Kidney epithelial cell (primary cell): ENCODE results near the gene FBXO17. TPM values are rescaled to one million over a fixed set of nuclear protein-coding genes. Genes with fewer than 3 reads are reported as not detected.

Experiments
- DNase-seq: peaks from one replicate; pipeline ENCODE4 v3.0.0-alpha.2; 2010; ENCODE audit warnings: low read depth
- H3K27me3 ChIP-seq: 2 replicates; pipeline ENCODE4 v1.6.0; 2011; ENCODE audit warnings: low read length; ENCODE audit not compliant: control insufficient read depth, insufficient read depth
- H3K36me3 ChIP-seq: 2 replicates; pipeline ENCODE4 v1.5.1; 2011; ENCODE audit warnings: low read length; ENCODE audit not compliant: control insufficient read depth, insufficient read depth
- H3K4me3 ChIP-seq: 2 replicates; pipeline ENCODE4 v1.5.1; 2011; ENCODE audit warnings: low read depth, mild to moderate bottlenecking, control low read depth, low read length
- total RNA-seq: library from RNA; depleted of rRNA; stranded (reverse); fragments of >200 nt; gene quantifications from 2 replicates; pipeline ENCODE4 v1.2.3, GENCODE V29; 2015
- TF ChIP-seq, protein P1 (sequence below): IDR thresholded peaks from 2 replicates; pipeline ENCODE4 v1.5.1; 2011; ENCODE audit warnings: mild to moderate bottlenecking, moderate library complexity, low read length, control low read depth, inconsistent platforms; ENCODE audit not compliant: insufficient read depth, poor library complexity, severe bottlenecking

The FBXO17 gene
- total RNA-seq, 1 donor from 2014 or later: 17.9 TPM

DNA sequence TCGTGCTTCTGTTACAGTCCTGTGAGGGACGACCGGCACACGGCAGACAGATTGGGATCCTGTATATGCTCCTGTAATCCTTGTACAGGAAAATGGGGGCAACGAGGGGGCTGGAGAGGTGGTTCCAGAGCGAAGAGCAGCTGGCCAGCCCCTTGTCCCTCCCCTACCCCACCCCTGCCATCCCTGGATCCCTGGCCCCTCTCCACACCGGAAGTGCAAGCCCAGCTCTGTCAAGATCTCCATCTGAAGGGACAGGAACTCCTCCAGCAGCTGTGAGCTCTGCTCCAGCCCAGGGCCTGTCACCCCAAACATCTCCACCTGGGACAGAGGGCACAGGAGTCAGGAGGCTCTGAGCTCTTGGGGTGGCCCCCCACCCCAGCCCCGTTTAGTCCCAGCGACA is 58.0 kb downstream of the FBXO17 start:
- Histone ChIP-seq H3K27me3 (peaks cover 3% of the 10 kb centered on the region), H3K4me3 (no peak overlapping the region), H3K36me3 (no peaks in the 10 kb centered on the region)
- TF ChIP-seq, protein P1, sequence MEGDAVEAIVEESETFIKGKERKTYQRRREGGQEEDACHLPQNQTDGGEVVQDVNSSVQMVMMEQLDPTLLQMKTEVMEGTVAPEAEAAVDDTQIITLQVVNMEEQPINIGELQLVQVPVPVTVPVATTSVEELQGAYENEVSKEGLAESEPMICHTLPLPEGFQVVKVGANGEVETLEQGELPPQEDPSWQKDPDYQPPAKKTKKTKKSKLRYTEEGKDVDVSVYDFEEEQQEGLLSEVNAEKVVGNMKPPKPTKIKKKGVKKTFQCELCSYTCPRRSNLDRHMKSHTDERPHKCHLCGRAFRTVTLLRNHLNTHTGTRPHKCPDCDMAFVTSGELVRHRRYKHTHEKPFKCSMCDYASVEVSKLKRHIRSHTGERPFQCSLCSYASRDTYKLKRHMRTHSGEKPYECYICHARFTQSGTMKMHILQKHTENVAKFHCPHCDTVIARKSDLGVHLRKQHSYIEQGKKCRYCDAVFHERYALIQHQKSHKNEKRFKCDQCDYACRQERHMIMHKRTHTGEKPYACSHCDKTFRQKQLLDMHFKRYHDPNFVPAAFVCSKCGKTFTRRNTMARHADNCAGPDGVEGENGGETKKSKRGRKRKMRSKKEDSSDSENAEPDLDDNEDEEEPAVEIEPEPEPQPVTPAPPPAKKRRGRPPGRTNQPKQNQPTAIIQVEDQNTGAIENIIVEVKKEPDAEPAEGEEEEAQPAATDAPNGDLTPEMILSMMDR: no peak
- DNase-seq: no peak

DNA sequence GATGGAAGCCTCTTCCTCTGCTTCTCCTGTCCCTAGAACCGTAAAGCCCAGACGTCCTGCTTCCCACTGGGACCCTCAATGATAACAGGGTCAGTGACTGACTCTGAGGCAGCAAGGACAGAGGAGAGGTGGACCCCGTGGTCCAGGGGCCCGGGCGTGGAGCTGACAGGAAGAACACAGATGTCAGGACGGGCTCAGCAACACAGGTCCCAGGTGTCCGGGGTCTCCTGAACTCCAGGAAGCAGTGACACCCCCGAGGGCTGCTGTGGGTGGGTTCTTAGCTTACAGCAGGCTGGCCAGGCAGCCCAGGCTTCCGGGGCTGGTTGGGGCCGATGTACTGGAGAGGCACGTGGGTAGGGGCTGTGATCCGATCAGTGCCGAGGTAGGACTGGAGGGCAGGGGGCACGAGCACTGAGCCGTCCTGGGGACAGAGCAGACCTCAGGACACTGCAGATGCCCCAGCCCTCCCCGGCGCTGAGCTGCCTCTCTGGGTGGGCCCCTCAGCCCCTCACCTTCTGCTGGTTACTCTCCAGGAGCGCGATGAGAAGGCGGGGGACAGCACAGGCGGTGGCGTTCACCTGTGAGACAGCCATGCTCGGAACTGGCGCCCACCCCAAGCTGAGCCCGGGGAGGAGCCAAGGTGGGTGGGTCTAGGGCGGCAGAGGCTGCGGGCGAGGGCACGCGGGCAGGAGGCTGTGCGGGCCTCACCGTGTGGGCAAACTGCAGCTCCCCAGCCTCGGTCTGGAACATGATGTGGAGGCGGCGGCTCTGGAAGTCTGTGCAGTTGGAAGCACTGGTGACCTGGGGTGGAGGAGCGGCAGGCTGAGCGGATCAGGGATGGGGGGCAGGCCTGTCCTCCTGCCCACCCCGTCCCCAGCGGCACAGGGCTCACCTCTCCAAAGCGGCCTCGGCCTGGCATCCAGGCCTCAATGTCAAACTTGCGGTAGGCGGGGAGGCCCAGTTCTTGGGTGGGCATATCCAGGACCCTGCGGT is 59.9 kb downstream of the FBXO17 start:
- peaks cover 19% of the 10 kb centered on the region for H3K27me3 ChIP-seq
- TF ChIP-seq, protein P1: no peak
- H3K36me3 ChIP-seq: no peaks in the 10 kb centered on the region
- H3K4me3 ChIP-seq: no peak overlapping the region
- DNase-seq: no peak

DNA sequence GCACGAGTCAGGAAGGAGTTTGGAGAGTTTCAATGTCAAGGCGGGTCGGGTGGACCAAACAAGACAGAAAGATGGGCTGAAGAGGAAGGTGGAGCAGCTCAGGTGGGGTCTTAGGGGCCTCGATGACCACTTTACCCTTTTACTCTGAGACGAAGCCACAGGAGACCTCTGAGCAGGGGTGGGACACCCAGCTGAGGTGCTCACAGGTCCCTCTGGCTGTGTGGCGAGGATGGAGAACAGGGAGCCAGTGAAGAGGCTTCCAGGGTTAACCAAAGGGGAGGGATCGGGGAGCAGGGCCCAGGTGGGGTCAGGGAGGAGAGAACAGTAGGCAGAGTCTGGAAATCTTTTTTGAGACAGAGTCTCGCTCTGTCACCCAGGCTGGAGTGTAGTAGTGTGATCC is 61.6 kb downstream of the FBXO17 start:
- H3K36me3 ChIP-seq: no peaks in the 10 kb centered on the region
- H3K4me3 ChIP-seq: no peak overlapping the region
- TF ChIP-seq, protein P1: no peak
- no peak for DNase-seq
- H3K27me3 ChIP-seq: peaks cover 19% of the 10 kb centered on the region

DNA sequence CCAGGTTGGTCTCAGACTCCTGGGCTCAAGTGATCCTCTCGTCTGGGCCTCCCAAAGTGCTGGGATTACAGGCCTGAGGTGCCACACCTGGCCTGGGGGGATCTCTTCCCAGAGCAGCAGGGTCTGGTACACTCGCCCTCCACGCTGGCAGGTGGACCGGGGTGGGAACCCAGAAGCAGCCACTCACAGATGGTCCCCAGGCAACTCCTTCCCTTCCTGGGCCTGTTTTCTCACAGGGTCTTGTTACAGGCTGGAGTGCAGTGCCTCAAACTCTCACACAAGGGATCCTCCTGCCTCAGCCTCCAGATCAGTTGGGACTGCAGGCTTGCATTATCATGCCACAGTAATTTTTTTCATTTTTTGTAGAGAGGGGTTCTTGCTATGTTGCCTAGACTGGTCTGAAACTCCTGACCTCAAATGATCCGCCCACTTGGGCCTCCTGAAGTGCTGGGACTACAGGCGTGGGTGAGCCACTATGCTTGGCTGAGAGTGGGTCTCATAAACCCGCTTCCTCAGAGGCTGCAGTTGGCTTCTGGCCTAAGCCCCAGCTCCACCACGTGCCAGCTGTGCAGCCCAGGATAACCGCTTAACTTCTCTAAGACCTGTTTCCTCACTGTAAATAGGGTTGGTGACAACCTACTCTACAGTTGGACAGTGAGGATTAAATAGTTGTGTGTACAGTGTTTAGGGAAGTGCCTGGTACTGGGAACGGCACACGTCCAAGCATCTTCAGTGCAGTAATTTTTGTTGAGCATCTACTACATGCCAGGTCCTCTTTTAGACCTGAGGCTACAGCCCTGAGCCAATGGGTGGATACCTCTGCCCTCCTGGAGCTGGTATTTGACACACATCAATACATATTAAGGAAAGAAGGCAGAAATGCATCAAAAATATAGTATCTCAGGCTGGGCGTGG is 62.7 kb downstream of the FBXO17 start:
- Histone ChIP-seq H3K36me3 (no peaks in the 10 kb centered on the region), H3K4me3 (no peak overlapping the region), H3K27me3 (peaks cover 19% of the 10 kb centered on the region)
- TF ChIP-seq, protein P1: no peak
- DNase-seq: no peak

DNA sequence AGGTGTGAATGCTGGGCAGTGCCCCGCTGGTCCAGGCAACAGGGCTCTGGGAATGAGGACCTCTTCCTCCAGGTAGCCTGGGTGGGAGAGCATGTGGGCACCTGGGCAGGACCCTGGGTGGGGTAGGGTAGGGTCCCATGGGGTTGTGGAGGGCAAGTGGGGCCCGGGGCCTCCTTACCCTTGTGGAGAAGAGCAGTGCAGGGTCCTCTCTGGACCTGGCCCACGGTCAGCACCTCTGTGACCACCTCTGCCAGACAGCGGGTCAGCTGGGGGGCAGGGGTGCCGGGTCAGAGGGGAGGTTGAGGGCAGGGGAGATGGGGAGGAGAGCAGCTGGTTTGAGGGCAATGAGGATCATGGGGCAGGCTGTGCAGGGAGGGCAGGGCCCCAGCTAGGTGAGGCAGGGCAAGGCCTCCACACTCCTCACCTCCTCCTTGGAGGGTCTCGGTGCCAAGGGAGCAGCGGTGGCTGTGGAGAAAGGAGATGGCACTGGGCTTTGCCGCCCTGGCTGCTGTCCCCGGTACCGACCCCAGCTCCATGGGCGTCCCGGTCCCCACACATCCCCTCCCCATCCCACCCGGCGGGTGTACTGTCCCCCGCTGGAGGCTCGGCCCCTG is 64.0 kb downstream of the FBXO17 start:
- DNase-seq: no peak
- TF ChIP-seq, protein P1: no peak
- Histone ChIP-seq H3K4me3 (no peak overlapping the region), H3K36me3 (no peaks in the 10 kb centered on the region), H3K27me3 (peaks cover 19% of the 10 kb centered on the region)
